Colonic mucosa (tissue), 4 donors: ENCODE results near the gene DCTD. TPM values are rescaled to one million over a fixed set of nuclear protein-coding genes. Genes with fewer than 3 reads are reported as not detected.

Experiments used
- DNase-seq: peaks from one replicate; pipeline ENCODE4 v3.0.0-alpha.2; 2020
- H3K27ac ChIP-seq: fragments of 200-600 bp; one replicate; pipeline ENCODE4 v1.8.0; 2021
- H3K27me3 ChIP-seq: fragments of 200-600 bp; one replicate; pipeline ENCODE4 v1.8.0; 2021
- H3K36me3 ChIP-seq: fragments of 200-600 bp; one replicate; pipeline ENCODE4 v1.8.0; 2021
- H3K4me1 ChIP-seq: fragments of 200-600 bp; one replicate; pipeline ENCODE4 v1.8.0; 2021; ENCODE audit warnings: mild to moderate bottlenecking
- H3K4me3 ChIP-seq: fragments of 200-600 bp; one replicate; pipeline ENCODE4 v1.8.0; 2021
- H3K9ac ChIP-seq, 2 donors: one replicate each; pipeline ENCODE4 v1.7.0; 2013; ENCODE audit warnings: control low read depth in 2 of 2, low read depth in 2 of 2, low read length in 2 of 2
- H3K9me3 ChIP-seq: fragments of 200-600 bp; one replicate; pipeline ENCODE4 v1.8.0; 2021
- CTCF ChIP-seq: fragments of 200-600 bp; IDR thresholded peaks from one replicate; pipeline ENCODE4 v1.8.0; 2022; ENCODE audit warnings: antibody characterized with exemption, mild to moderate bottlenecking
- intact Hi-C: fragments of 100-400 bp; cut with DNase I; formaldehyde crosslinking; loops from one replicate; pipeline ENCODE4 v1.14.1; 2022
- total RNA-seq, 2 donors: library from RNA; stranded (reverse); fragmentation: NEBNext Ultra II Directional in 1 of 2; extraction: Animal tissue kit (Norgen Biotek cat#: 25700) in 1 of 2; gene quantifications; one replicate each; pipeline ENCODE4 v1.2.1, GENCODE V29; 2021
- donor health status: healthy.
- donor health status: DM: no; HTN: no; CAD: no.
- donor health status: DM: no; HTN: no; CAD: no.

DCTD gene
- total RNA-seq, result 10 to 100 TPM; 51.4 to 54.6 TPM

- Histone ChIP-seq H3K27me3 (no peaks in the 10 kb centered on the region), H3K9ac (peak within 1 kb of the TSS; percentile 88 to 93), H3K4me1 (no peaks in the 10 kb centered on the region), H3K4me3 (peak within 1 kb of the TSS; percentile 78), H3K9me3 (no peaks in the 10 kb centered on the region), H3K27ac (peak within 1 kb of the TSS; percentile 92), H3K36me3 (no peaks in the 10 kb centered on the region)
- no peak for TF ChIP-seq CTCF
- peak; percentile 79 for DNase-seq
- intact Hi-C loops, result no loop called here
Observed at GRCh38 chr4:182917182-182918043, at the start of gene DCTD. DCTD (minus strand) TSS chr4:182917386; CDS start chr4:182915568, 1,818 bp downstream.

- no peak overlapping the region for H3K9ac ChIP-seq
- no peak overlapping the region for H3K27ac ChIP-seq
- H3K9me3 ChIP-seq, result no peaks in the 10 kb centered on the region
- TF ChIP-seq CTCF, result no peak
- H3K36me3 ChIP-seq, result no peaks in the 10 kb centered on the region
- intact Hi-C loops, result no loop called here
- no peak overlapping the region for H3K4me3 ChIP-seq
- no peak for DNase-seq
- no peaks in the 10 kb centered on the region for H3K4me1 ChIP-seq
- no peaks in the 10 kb centered on the region for H3K27me3 ChIP-seq
Observed at GRCh38 chr4:182960746-182961145, 43.6 kb upstream of the DCTD start.

GRCh38 chr4:182960228-182960627 lies 43.0 kb upstream of the DCTD start:
- TF ChIP-seq CTCF, result no peak
- Histone ChIP-seq H3K36me3 (no peaks in the 10 kb centered on the region), H3K27me3 (no peaks in the 10 kb centered on the region), H3K9ac (no peak overlapping the region), H3K4me3 (no peak overlapping the region), H3K9me3 (no peaks in the 10 kb centered on the region), H3K27ac (no peak overlapping the region), H3K4me1 (no peaks in the 10 kb centered on the region)
- intact Hi-C loops, result no loop called here
- no peak for DNase-seq

- TF ChIP-seq CTCF, result no peak
- Histone ChIP-seq H3K4me1 (no peaks in the 10 kb centered on the region), H3K36me3 (no peaks in the 10 kb centered on the region), H3K9ac (no peak overlapping the region), H3K9me3 (no peaks in the 10 kb centered on the region), H3K4me3 (no peak overlapping the region), H3K27ac (no peak overlapping the region), H3K27me3 (no peaks in the 10 kb centered on the region)
- intact Hi-C loops, result no loop called here
- no peak for DNase-seq
Observed at GRCh38 chr4:182955411-182955810, 38.2 kb upstream of the DCTD start.

GRCh38 chr4:182944484-182945213 lies 27.5 kb upstream of the DCTD start:
- TF ChIP-seq CTCF, result no peak
- H3K9ac ChIP-seq, result no peak overlapping the region
- H3K36me3 ChIP-seq, result no peaks in the 10 kb centered on the region
- no peak overlapping the region for H3K27ac ChIP-seq
- H3K4me3 ChIP-seq, result no peak overlapping the region
- no peaks in the 10 kb centered on the region for H3K4me1 ChIP-seq
- no peaks in the 10 kb centered on the region for H3K27me3 ChIP-seq
- intact Hi-C loops, result no loop called here
- DNase-seq, result no peak
- no peaks in the 10 kb centered on the region for H3K9me3 ChIP-seq
